SK-N-SH (cell line): ENCODE results near the gene RSAD2.

Source experiments
- CTCF ChIP-seq: fragments of 200-600 bp; sonication (generic); IDR thresholded peaks from 2 replicates; pipeline ENCODE4 v1.6.1; 2017; ENCODE audit warnings: antibody characterized with exemption, mild to moderate bottlenecking, moderate library complexity
- FOSL2 ChIP-seq: IDR thresholded peaks from 2 replicates; pipeline ENCODE4 v1.4.0; 2012; ENCODE audit warnings: low read depth, mild to moderate bottlenecking, moderate library complexity, borderline replicate concordance
- GATA2 ChIP-seq: sonication (generic); formaldehyde crosslinking; IDR thresholded peaks from 2 replicates; pipeline ENCODE4 v1.5.0; 2020; ENCODE audit warnings: mild to moderate bottlenecking, missing genetic modification reagents
- PBX3 ChIP-seq: IDR thresholded peaks from 2 replicates; pipeline ENCODE4; 2012
- POLR2AphosphoS5 ChIP-seq: IDR thresholded peaks from 2 replicates; pipeline ENCODE4 v1.6.1; 2012; ENCODE audit warnings: low read depth, low read length
- SMC3 ChIP-seq: IDR thresholded peaks from 2 replicates; pipeline ENCODE4 v1.6.1; 2012; ENCODE audit warnings: low read depth, low read length, improper control_type of control experiment

GRCh38 chr2:6874032-6874431, 3.5 kb upstream of the RSAD2 start:
- no peak for TF ChIP-seq CTCF
- TF ChIP-seq SMC3, result no peak
- TF ChIP-seq FOSL2, result no peak
- TF ChIP-seq PBX3, result no peak
- TF ChIP-seq POLR2AphosphoS5, result no peak
- TF ChIP-seq GATA2 (CRISPR knock-in tag), result no peak
